HEK293T (cell line): Measurements from ENCODE around the gene ERLIN1.

Source experiments
- ARNT ChIP-seq: fragments of 450-650 bp; IDR thresholded peaks from 2 replicates; pipeline ENCODE4 v1.6.1; 2017; ENCODE audit warnings: mild to moderate bottlenecking
- BHLHE40 ChIP-seq: fragments of 450-650 bp; IDR thresholded peaks from 2 replicates; pipeline ENCODE4 v1.6.1; 2016; ENCODE audit warnings: mild to moderate bottlenecking, moderate library complexity, borderline replicate concordance
- CTBP1 ChIP-seq: fragments of 450-650 bp; IDR thresholded peaks from 2 replicates; pipeline ENCODE4 v1.6.1; 2016; ENCODE audit warnings: borderline replicate concordance
- ELF4 ChIP-seq: fragments of 450-650 bp; IDR thresholded peaks from 2 replicates; pipeline ENCODE4 v1.6.1; 2017; ENCODE audit warnings: antibody characterized with exemption
- FOXA1 ChIP-seq: fragments of 450-650 bp; IDR thresholded peaks from 2 replicates; pipeline ENCODE4 v1.6.1; 2016; ENCODE audit warnings: mild to moderate bottlenecking
- FOXM1 ChIP-seq: fragments of 450-650 bp; IDR thresholded peaks from 2 replicates; pipeline ENCODE4 v1.6.1; 2017; ENCODE audit warnings: mild to moderate bottlenecking, borderline replicate concordance
- HDGF ChIP-seq: fragments of 450-650 bp; IDR thresholded peaks from 2 replicates; pipeline ENCODE4 v1.6.1; 2017; ENCODE audit warnings: antibody characterized with exemption, borderline replicate concordance
- L3MBTL2 ChIP-seq: fragments of 450-650 bp; conservative IDR thresholded peaks from 2 replicates; pipeline ENCODE4 v1.6.1; 2016; ENCODE audit warnings: mild to moderate bottlenecking
- SP1 ChIP-seq: fragments of 450-650 bp; IDR thresholded peaks from 2 replicates; pipeline ENCODE4 v1.6.1; 2017
- SUZ12 ChIP-seq: fragments of 450-650 bp; IDR thresholded peaks from 2 replicates; pipeline ENCODE4 v1.6.1; 2016; ENCODE audit warnings: mild to moderate bottlenecking
- TARDBP ChIP-seq: fragments of 450-650 bp; IDR thresholded peaks from 2 replicates; pipeline ENCODE4 v1.6.1; 2016
- ZNF384 ChIP-seq: fragments of 450-650 bp; IDR thresholded peaks from 2 replicates; pipeline ENCODE4 v1.6.1; 2016
- TF ChIP-seq, protein P1 (sequence below): fragments of 450-650 bp; IDR thresholded peaks from 2 replicates; pipeline ENCODE4 v1.6.1; 2016

DNA sequence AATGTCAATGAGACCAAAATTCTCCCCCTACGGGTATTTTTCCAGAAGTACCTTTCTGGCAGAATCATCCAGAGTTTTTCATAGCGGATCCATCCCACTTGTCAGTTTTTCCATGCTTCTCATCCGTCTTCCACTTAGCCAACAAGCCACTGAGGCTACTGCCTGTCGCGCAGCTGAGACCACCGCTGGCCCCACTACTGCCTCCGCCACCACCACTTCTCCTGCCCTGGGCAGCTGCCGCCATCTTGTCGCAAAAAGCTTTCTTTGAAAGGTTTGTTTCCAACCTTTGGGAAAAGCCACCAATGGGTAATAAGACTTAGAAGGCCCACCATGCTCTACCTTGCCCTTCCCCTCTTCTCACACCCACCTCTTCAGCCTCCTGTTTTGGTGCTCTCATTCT, 42.1 kb downstream of the ERLIN1 start:
- TF ChIP-seq TARDBP, result no peak
- no peak for TF ChIP-seq ARNT
- no peak for TF ChIP-seq FOXM1
- TF ChIP-seq FOXA1, result no peak
- TF ChIP-seq ELF4, result no peak
- no peak for TF ChIP-seq SUZ12
- no peak for TF ChIP-seq SP1
- no peak for TF ChIP-seq ZNF384
- TF ChIP-seq BHLHE40, result no peak
- no peak for TF ChIP-seq HDGF
- TF ChIP-seq L3MBTL2, result no peak
- TF ChIP-seq, protein P1, sequence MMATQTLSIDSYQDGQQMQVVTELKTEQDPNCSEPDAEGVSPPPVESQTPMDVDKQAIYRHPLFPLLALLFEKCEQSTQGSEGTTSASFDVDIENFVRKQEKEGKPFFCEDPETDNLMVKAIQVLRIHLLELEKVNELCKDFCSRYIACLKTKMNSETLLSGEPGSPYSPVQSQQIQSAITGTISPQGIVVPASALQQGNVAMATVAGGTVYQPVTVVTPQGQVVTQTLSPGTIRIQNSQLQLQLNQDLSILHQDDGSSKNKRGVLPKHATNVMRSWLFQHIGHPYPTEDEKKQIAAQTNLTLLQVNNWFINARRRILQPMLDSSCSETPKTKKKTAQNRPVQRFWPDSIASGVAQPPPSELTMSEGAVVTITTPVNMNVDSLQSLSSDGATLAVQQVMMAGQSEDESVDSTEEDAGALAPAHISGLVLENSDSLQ, result no peak
- no peak for TF ChIP-seq CTBP1
